Fibroblast of lung (primary cell): ENCODE results near the gene RNASE7. TPM values are rescaled to one million over a fixed set of nuclear protein-coding genes. Genes with fewer than 3 reads are reported as not detected.
"Not testable (repeated sequence)": the region's sequence is repeated elsewhere in the genome, so short reads cannot be mapped to it uniquely, and the experiment has no call there.

Source experiments
- DNase-seq, 2 donors: peaks; one replicate each; pipeline versions ENCODE4 v3.0.0 to v3.0.0-alpha.2; 2010; ENCODE audit warnings: low read depth in 2 of 2
- H2AFZ ChIP-seq: 2 replicates; pipeline ENCODE4 v1.5.1; 2012; ENCODE audit warnings: low read length, control low read depth, inconsistent platforms
- H3K27ac ChIP-seq: 2 replicates; pipeline ENCODE4 v1.5.1; 2011; ENCODE audit warnings: low read length, control low read depth; ENCODE audit not compliant: insufficient read depth
- H3K27me3 ChIP-seq: 2 replicates; pipeline ENCODE4 v1.5.1; 2011; ENCODE audit warnings: mild to moderate bottlenecking, low read length; ENCODE audit not compliant: control insufficient read depth, insufficient read depth
- H3K36me3 ChIP-seq: 2 replicates; pipeline ENCODE4 v1.5.1; 2011; ENCODE audit warnings: low read length; ENCODE audit not compliant: control insufficient read depth, insufficient read depth
- H3K4me1 ChIP-seq: 2 replicates; pipeline ENCODE4 v1.5.1; 2011; ENCODE audit warnings: low read length; ENCODE audit not compliant: control insufficient read depth, insufficient read depth; ENCODE audit errors: extremely low read depth
- H3K4me2 ChIP-seq: 2 replicates; pipeline ENCODE4 v1.5.1; 2011; ENCODE audit warnings: low read length, control low read depth; ENCODE audit not compliant: insufficient read depth; ENCODE audit errors: extremely low read depth
- H3K4me3 ChIP-seq, 4 experiments: fragments of 200-600 bp in 1 of 4; sonication (generic) in 1 of 4; replicated peaks in 1 of 4; 2 replicates each; pipeline ENCODE4 v1.5.1; 2011 to 2016; ENCODE audit warnings: low read length in 4 of 4, low read depth in 3 of 4, mild to moderate bottlenecking in 3 of 4, control low read depth in 2 of 4, inconsistent platforms in 1 of 4, mixed read lengths in 1 of 4; ENCODE audit not compliant: insufficient read depth in 1 of 4; ENCODE audit errors: control extremely low read depth in 1 of 4
- H3K79me2 ChIP-seq: 2 replicates; pipeline ENCODE4 v1.5.1; 2012; ENCODE audit warnings: mild to moderate bottlenecking, low read length, inconsistent platforms; ENCODE audit not compliant: control insufficient read depth, insufficient read depth
- H3K9ac ChIP-seq: 2 replicates; pipeline ENCODE4 v1.5.1; 2011; ENCODE audit warnings: mild to moderate bottlenecking, low read length, control low read depth; ENCODE audit not compliant: insufficient read depth
- H3K9me3 ChIP-seq: 2 replicates; pipeline ENCODE4 v1.5.1; 2012; ENCODE audit warnings: low read depth, low read length; ENCODE audit not compliant: control insufficient read depth, insufficient read depth
- H4K20me1 ChIP-seq: 2 replicates; pipeline ENCODE4 v1.5.1; 2011; ENCODE audit warnings: low read length; ENCODE audit not compliant: control insufficient read depth, insufficient read depth; ENCODE audit errors: extremely low read depth
- EZH2 ChIP-seq: IDR thresholded peaks from 2 replicates; pipeline ENCODE4 v1.5.1; 2012; ENCODE audit warnings: low read length, control low read depth, mild to moderate bottlenecking; ENCODE audit errors: missing control alignments
- polyA plus RNA-seq, 2 donors: library from polyadenylated mRNA; depleted of rRNA in 1 of 2; stranded (reverse) in 1 of 2; unstranded in 1 of 2; fragments of >200 nt; gene quantifications; 2 replicates each; pipeline ENCODE4 v1.2.1, GENCODE V29; 2011 to 2012; ENCODE audit warnings: missing spikeins in 1 of 2
- total RNA-seq: library from RNA; depleted of rRNA; stranded (reverse); fragments of >200 nt; gene quantifications from 2 replicates; pipeline ENCODE4 v1.2.1, GENCODE V29; 2014
- TF ChIP-seq, protein P1 (sequence below), 2 donors: IDR thresholded peaks in 1 of 2; conservative IDR thresholded peaks in 1 of 2; 1 replicate in 1 of 2; 2 replicates in 1 of 2; pipeline ENCODE4 v1.5.1; 2011 to 2012; ENCODE audit warnings: low read length in 2 of 2, control low read depth in 1 of 2, inconsistent platforms in 1 of 2, low read depth in 1 of 2, mild to moderate bottlenecking in 1 of 2

The RNASE7 gene
- total and polyA plus RNA-seq, 2 donors (not counting 1 experiment from before 2014, with no cell fraction given), result not detected

DNA sequence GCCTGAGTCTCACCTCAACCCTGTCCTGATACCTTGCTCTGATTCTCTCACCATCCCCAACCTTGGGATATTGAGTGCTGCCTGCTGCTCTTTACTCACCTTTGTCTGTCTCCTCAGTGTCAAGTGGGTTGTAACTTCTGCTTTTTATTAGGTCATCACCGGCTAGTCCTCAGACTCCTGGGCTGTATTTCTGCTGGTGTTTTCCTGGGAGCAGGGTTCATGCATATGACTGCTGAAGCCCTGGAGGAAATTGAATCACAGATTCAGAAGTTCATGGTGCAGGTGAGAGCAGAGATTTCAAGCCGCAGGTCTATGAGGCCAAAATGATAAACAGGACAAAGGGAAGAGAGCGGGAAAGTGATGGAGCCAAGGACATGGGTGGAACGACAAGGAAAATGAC is 42.6 kb upstream of the RNASE7 start:
- no peak overlapping the region for H3K4me2 ChIP-seq
- H3K4me1 ChIP-seq, result no peaks in the 10 kb centered on the region
- DNase-seq, result no peak
- TF ChIP-seq, protein P1, sequence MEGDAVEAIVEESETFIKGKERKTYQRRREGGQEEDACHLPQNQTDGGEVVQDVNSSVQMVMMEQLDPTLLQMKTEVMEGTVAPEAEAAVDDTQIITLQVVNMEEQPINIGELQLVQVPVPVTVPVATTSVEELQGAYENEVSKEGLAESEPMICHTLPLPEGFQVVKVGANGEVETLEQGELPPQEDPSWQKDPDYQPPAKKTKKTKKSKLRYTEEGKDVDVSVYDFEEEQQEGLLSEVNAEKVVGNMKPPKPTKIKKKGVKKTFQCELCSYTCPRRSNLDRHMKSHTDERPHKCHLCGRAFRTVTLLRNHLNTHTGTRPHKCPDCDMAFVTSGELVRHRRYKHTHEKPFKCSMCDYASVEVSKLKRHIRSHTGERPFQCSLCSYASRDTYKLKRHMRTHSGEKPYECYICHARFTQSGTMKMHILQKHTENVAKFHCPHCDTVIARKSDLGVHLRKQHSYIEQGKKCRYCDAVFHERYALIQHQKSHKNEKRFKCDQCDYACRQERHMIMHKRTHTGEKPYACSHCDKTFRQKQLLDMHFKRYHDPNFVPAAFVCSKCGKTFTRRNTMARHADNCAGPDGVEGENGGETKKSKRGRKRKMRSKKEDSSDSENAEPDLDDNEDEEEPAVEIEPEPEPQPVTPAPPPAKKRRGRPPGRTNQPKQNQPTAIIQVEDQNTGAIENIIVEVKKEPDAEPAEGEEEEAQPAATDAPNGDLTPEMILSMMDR (conservative IDR thresholded peaks at IDR 0.05 in 1 of 2, IDR thresholded peaks at IDR 0.05 in 1 of 2; ENCODE audit: low read depth in 1 of 2, low read length in 2 of 2), result no peak
- no peak for TF ChIP-seq EZH2
- H3K4me3 ChIP-seq, result no peak overlapping the region
- no peak overlapping the region for H3K9ac ChIP-seq
- no peak overlapping the region for H3K27ac ChIP-seq
- no peak overlapping the region for H2AFZ ChIP-seq
- H3K79me2 ChIP-seq, result no peaks in the 10 kb centered on the region
- peaks cover 6% of the 10 kb centered on the region for H3K36me3 ChIP-seq
- no peaks in the 10 kb centered on the region for H4K20me1 ChIP-seq
- H3K9me3 ChIP-seq, result no peaks in the 10 kb centered on the region
- H3K27me3 ChIP-seq, result no peaks in the 10 kb centered on the region

DNA sequence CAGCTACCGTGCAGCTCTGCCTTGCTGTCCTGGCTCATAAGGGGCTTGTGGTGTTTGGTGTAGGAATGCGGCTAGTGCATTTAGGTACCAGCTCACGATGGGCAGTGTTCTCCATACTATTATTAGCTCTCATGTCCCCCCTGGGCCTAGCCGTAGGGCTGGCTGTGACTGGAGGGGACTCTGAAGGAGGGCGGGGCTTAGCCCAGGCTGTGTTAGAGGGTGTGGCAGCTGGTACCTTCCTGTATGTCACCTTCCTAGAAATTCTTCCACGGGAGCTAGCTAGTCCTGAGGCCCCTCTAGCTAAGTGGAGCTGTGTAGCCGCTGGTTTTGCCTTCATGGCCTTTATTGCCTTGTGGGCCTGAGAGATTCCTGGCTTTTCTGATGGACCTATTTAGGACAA is 40.9 kb upstream of the RNASE7 start:
- TF ChIP-seq EZH2, result no peak
- TF ChIP-seq, protein P1 (conservative IDR thresholded peaks at IDR 0.05 in 1 of 2, IDR thresholded peaks at IDR 0.05 in 1 of 2; ENCODE audit: low read depth in 1 of 2, low read length in 2 of 2), result no peak
- Histone ChIP-seq H3K27ac (no peak overlapping the region), H3K9me3 (no peaks in the 10 kb centered on the region), H3K4me1 (no peaks in the 10 kb centered on the region), H3K4me3 (no peak overlapping the region), H3K4me2 (no peak overlapping the region), H3K27me3 (no peaks in the 10 kb centered on the region), H4K20me1 (no peaks in the 10 kb centered on the region), H3K36me3 (peaks cover 4% of the 10 kb centered on the region), H3K9ac (no peak overlapping the region), H2AFZ (no peak overlapping the region), H3K79me2 (no peaks in the 10 kb centered on the region)
- no peak for DNase-seq

DNA sequence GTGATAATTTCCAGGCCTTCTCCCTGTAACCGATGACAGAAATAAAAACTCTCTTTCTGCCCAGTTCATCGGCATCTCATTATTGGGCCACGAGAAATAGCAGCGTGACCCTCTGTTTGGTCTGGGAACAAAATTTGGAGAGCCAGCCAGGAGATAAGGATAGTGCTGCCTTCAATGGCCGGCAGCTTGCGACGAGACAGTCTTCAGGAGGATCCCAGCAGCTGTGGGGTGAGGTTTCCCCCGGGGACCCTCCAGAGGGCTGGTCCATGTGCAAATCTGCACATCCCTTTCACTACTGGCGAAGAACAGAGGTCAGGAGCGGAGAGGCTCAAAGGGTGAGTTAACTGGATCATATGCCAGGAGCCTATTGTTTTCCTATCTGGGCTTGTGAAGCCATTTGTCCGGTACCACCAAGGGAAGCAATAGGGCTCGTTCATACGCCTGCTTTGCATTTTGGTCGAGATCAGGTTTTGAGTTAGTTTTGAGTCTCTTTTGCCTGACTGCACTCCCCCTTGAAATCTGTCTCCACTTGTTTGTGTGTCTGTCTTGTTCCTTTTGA is 38.3 kb upstream of the RNASE7 start:
- Histone ChIP-seq H4K20me1 (no peaks in the 10 kb centered on the region), H2AFZ (no peak overlapping the region), H3K79me2 (no peaks in the 10 kb centered on the region), H3K4me3 (no peak overlapping the region), H3K9ac (no peak overlapping the region), H3K27me3 (no peaks in the 10 kb centered on the region), H3K27ac (no peak overlapping the region), H3K36me3 (no peaks in the 10 kb centered on the region), H3K4me2 (no peak overlapping the region), H3K9me3 (no peaks in the 10 kb centered on the region), H3K4me1 (no peaks in the 10 kb centered on the region)
- DNase-seq, result no peak
- TF ChIP-seq, protein P1 (conservative IDR thresholded peaks at IDR 0.05 in 1 of 2, IDR thresholded peaks at IDR 0.05 in 1 of 2; ENCODE audit: low read depth in 1 of 2, low read length in 2 of 2), result no peak

DNA sequence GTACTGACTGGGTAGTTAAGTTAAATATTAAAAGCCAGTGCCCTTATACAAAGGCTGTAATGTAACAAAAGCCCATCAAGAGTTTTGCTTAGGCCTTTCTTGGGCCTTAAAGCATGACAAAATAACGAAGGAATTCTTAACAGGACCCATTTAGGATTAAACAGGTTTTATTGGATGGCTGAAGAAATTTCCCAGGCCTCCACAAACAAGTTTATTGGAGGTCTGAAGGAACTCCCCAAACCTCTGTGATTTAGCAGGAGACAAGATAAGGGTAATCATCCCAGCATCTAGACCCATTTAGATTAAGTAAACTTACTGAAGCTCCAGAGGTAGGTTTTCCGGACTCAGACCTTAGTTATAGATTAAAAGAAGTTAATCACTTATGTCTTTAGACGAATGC is 32.4 kb upstream of the RNASE7 start:
- H3K4me2 ChIP-seq, DNase-seq, H2AFZ ChIP-seq, H3K9me3 ChIP-seq, H3K79me2 ChIP-seq, H3K36me3 ChIP-seq, H3K27ac ChIP-seq, H3K9ac ChIP-seq, H3K4me3 ChIP-seq, H3K4me1 ChIP-seq, H4K20me1 ChIP-seq, H3K27me3 ChIP-seq: not testable (repeated sequence)
